Fibroblast of pulmonary artery (primary cell): ENCODE data around the gene EIF4E1B.

Source experiments
- DNase-seq: peaks from one replicate; pipeline ENCODE4 v3.0.0-alpha.2; 2010; ENCODE audit warnings: low read depth
- H3K4me3 ChIP-seq: replicated peaks from 2 replicates; pipeline ENCODE4 v1.5.1; 2011; ENCODE audit warnings: low read depth, mild to moderate bottlenecking, control low read depth, low read length, moderate library complexity
- TF ChIP-seq, protein P1 (sequence below): IDR thresholded peaks from 2 replicates; pipeline ENCODE4 v1.5.1; 2011; ENCODE audit warnings: mild to moderate bottlenecking, control low read depth, low read length, inconsistent platforms; ENCODE audit errors: missing control alignments

EIF4E1B gene

DNA sequence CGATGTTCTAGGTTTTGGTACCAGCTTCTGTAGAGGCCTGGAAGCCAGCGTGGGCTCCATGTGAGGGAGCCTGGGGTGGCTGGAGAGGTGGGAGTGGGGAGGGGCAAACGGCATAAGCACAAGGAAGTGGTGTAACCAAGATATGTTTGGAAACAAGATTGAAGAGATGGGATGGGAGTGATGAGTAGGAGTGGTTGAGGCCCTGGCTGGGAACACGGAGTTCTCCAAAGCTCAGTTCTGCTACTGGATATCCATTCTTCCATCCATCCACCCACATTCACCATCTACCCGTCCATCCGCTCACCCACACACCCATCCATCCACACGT, 29.0 kb downstream of the EIF4E1B start:
- TF ChIP-seq, protein P1, sequence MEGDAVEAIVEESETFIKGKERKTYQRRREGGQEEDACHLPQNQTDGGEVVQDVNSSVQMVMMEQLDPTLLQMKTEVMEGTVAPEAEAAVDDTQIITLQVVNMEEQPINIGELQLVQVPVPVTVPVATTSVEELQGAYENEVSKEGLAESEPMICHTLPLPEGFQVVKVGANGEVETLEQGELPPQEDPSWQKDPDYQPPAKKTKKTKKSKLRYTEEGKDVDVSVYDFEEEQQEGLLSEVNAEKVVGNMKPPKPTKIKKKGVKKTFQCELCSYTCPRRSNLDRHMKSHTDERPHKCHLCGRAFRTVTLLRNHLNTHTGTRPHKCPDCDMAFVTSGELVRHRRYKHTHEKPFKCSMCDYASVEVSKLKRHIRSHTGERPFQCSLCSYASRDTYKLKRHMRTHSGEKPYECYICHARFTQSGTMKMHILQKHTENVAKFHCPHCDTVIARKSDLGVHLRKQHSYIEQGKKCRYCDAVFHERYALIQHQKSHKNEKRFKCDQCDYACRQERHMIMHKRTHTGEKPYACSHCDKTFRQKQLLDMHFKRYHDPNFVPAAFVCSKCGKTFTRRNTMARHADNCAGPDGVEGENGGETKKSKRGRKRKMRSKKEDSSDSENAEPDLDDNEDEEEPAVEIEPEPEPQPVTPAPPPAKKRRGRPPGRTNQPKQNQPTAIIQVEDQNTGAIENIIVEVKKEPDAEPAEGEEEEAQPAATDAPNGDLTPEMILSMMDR: no peak
- DNase-seq: no peak
- H3K4me3 ChIP-seq: no peak overlapping the region

DNA sequence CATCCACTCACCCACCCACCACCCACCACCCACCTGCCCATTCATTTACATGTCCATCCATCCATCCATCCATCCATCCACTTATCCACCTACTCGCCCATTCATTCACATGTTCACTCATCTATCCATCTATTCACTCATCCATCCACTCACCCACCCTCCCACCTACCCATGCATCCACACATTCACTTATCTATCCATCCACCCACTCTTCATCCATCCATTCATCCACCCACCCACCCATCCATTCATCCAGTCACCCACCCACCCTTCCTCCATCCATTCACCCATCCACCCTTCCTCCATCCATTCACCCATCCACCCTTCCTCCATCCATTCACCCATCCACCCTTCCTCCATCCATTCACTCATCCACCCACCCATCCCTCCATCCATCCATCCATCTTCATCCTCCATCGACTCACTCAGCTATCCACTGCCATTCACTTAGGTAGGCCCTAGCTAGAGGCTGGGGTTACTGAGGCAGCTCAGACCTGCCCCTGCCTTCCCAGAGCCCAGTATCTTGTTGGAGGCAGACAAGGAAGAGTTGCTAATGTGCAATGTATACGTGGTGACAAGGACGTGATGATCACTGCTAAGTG, 29.5 kb downstream of the EIF4E1B start:
- no peak for DNase-seq
- TF ChIP-seq, protein P1: no peak
- H3K4me3 ChIP-seq: no peak overlapping the region

DNA sequence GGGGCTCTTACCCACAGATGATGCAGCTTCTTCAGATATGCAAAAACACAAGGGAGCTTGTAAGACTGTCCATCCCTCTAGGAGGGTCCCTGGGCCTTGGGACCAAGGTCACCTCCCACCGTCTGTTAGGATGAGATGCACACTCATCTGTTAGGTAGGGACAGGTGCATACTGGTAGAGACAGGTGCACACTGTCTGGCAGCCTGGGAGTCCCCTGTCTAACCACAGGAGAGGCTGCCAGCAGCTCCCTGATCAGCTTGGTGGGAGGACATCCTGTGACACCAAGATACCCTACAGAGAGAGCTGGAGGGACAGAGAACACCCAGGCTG, 30.0 kb downstream of the EIF4E1B start:
- TF ChIP-seq, protein P1: no peak
- H3K4me3 ChIP-seq: no peak overlapping the region
- DNase-seq: no peak

DNA sequence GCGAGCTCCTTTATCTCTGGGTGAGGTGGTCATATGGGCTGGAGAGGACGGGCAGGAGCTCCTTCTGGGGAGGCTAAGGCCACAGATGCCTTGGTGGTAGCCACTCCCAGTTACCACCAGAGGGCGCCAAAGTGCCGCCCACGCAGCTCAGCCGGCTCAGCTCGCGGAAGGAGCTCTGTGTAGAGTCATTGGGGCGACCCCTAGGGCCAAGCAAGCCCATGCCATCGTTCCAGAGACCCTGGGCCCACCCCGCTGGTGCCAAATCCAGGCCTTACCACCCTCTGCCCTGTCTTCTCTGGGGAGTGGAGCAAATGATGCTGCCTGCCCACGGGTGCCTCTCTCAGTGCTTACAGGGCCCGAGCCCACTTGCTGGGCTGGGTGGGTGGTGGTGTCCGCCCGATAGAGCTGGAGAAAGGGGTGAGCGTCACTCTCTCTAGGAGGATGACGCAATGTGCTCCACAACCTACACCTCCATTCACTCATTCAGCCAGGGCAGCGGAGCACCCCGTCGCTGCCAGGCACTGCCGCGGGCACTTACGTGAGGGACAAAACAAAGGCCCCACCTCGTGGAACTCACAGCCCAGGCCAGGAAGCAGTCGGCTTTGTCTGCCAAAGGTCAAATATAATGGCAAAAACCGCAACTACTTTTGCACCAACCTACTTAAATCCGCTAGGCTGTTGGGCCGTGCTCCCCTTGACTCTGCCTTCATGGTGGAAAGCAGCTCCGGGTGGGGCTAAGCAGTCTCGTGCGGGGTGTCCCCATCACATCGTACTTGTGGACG, 30.6 kb downstream of the EIF4E1B start:
- peak; percentile 78 for DNase-seq
- no peak overlapping the region for H3K4me3 ChIP-seq
- TF ChIP-seq, protein P1: peak; percentile 95

DNA sequence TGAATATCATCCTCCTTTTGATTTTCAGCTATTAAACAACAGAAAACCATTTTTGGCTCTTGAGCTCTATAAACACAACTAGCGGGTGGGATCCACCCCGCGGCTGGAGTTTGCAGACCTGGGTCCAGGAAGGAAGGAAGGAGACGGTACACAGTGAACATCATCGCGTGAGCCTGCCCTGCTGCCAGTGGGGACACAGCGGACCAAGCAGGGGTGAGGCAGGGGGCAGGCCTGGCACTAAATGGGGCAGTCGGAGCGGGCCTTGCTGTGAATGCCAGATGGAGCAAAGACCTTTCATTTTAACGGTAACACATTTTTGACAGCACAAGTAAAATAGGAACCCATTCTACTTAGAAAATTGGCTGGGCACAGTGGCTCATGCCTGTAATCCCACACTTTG, 31.2 kb downstream of the EIF4E1B start:
- DNase-seq: no peak
- TF ChIP-seq, protein P1: no peak
- H3K4me3 ChIP-seq: no peak overlapping the region

DNA sequence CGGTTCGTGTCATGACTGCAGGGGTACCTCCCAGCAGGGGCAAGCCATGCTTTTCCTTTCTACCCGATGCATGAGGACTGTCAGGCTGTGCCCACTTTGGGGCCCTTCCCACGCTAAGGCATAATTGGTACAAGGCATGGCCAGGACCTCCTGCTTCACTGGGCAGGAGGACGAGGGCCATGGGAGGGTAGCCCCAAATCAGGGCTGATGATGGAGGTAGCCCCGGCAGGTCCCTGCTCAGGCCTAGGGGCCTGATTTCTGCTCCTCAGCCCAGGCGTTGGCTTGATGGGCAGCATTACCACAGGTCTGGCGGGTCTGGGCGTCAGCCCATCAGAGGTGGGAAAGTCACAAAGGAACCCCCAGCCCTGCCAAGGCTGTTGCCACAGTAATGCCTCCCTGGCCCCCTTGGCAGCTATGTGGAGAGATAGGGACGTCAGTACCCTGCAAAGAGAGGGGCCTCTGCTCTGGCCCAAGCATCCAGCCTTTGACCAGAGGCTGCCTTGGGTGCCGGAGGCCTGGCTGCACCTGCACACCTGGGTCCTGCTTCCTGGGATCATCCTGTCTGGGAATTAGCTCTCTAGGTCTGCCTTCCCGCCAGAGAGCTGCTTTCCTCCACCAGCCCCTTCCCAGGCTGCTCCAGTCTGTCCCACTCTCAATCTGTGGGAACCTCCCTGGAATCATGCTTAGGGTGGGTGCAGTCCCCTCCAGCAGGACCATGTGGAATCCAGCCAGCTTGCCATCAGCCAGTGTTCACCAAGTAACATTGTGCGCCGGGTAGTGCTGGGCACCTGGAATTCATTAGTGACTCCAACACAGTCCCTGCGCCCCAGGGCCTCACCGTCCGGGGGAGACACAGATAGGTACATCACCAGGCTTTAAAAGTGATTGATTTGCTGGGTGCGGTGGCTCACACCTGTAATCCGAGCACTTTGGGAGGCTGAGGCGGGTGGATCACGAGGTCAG, 32.2 kb downstream of the EIF4E1B start:
- H3K4me3 ChIP-seq: no peak overlapping the region
- TF ChIP-seq, protein P1: no peak
- no peak for DNase-seq
